Testis (tissue), 2 donors: ENCODE measurements around the gene LY6G5C.

ENCODE experiments used
- CTCF ChIP-seq, 3 experiments: fragments of 450-650 bp in 2 of 3; fragments of 200-600 bp in 1 of 3; sonication (generic) in 1 of 3; IDR thresholded peaks; one replicate each; pipeline ENCODE4 v1.5.1; 2016 to 2019; ENCODE audit warnings: antibody characterized with exemption in 3 of 3, mild to moderate bottlenecking in 2 of 3, moderate library complexity in 1 of 3
- POLR2A ChIP-seq: fragments of 450-650 bp; IDR thresholded peaks from one replicate; pipeline ENCODE4 v1.6.1; 2017; ENCODE audit warnings: antibody characterized with exemption, mild to moderate bottlenecking, moderate library complexity

- TF ChIP-seq POLR2A (no peak), CTCF (IDR thresholded peaks at IDR 0.05) (no peak)
Observed at GRCh38 chr6:31660381-31661261, 20.2 kb downstream of the LY6G5C start, which contains the start of gene C6orf47.
